ENCODE data around the gene SUN3. TPM values are rescaled to one million over a fixed set of nuclear protein-coding genes. Genes with fewer than 3 reads are reported as not detected.

Gene SUN3, protein sequence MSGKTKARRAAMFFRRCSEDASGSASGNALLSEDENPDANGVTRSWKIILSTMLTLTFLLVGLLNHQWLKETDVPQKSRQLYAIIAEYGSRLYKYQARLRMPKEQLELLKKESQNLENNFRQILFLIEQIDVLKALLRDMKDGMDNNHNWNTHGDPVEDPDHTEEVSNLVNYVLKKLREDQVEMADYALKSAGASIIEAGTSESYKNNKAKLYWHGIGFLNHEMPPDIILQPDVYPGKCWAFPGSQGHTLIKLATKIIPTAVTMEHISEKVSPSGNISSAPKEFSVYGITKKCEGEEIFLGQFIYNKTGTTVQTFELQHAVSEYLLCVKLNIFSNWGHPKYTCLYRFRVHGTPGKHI
- total RNA-seq: not detected
- long read RNA-seq: 0 reads

DNA sequence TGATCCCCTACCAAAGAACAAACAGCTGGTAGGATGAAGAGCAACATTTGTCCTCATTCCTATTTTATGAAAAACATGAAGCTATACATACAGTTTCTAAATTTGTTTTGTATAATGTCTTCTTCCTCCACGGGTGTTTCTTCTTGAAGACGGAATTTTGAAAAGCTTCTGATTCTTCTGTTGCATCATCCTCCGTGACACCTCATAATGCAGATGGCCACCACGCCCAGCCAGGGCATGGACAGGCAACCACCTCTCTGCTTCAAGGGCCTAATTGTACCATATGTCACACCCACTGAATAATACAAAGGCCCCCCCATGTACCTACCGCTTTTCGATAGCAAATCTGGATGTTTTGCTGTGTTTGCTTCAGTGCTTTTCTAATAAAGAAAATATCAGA is at the start of gene SUN3:
Gene SUN3 (minus strand): TSS at position 170 of the 400 bp plus-strand sequence. CDS start 169 bp downstream, at position 1.
- intact Hi-C loops (cut with DNase I): no loop called here
- DNase-seq (no peak), ATAC-seq (ENCODE audit: poor library complexity) (no peak)

- ATAC-seq (ENCODE audit: poor library complexity) (no peak), DNase-seq (no peak)
- intact Hi-C loops (cut with DNase I): no loop called here
These were observed 49.6 kb upstream of the SUN3 start for GRCh38 chr7:48078470-48078869.

GRCh38 chr7:48077423-48077822 is 48.5 kb upstream of the SUN3 start:
- ATAC-seq (ENCODE audit: poor library complexity) (no peak), DNase-seq (no peak)
- intact Hi-C loops (cut with DNase I): no loop called here

GRCh38 chr7:48074204-48074654 is 45.3 kb upstream of the SUN3 start:
- intact Hi-C loops (cut with DNase I): no loop called here
- no peak for DNase-seq
- no peak for ATAC-seq (ENCODE audit: poor library complexity)

DNA sequence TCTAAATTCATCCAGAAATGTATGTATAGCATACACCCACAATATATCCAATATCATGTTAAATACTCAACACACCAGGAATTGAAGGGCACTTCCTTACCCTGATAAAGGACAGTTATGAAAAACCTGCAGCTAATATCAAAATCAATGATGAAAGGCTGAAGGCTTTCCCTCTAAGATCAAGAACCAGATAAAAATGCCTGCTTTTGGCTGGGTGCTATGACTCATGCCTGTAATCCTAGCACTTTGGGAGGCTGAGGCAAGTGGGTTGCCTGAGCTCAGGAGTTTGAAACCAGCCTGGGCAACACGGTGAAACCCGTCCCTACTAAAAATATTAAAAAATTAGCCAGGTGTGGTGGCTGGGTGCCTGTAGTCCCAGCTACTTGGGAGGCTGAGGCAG is 38.6 kb upstream of the SUN3 start:
- DNase-seq (no peak), ATAC-seq (ENCODE audit: poor library complexity) (no peak)
- intact Hi-C loops (cut with DNase I): no loop called here

GRCh38 chr7:48063985-48064384 is 35.1 kb upstream of the SUN3 start:
- ATAC-seq (ENCODE audit: poor library complexity) (no peak), DNase-seq (no peak)
- intact Hi-C loops (cut with DNase I): no loop called here

- intact Hi-C loops (cut with DNase I): no loop called here
- no peak for ATAC-seq (ENCODE audit: poor library complexity)
These were observed 30.8 kb upstream of the SUN3 start for GRCh38 chr7:48059706-48060105.

GRCh38 chr7:48058990-48059389 is 30.1 kb upstream of the SUN3 start:
- DNase-seq (no peak), ATAC-seq (ENCODE audit: poor library complexity) (no peak)
- intact Hi-C loops (cut with DNase I): no loop called here

More at GRCh38 chr7:48059706-48060105, 30.8 kb upstream of the SUN3 start:
- no peak for DNase-seq

DNA sequence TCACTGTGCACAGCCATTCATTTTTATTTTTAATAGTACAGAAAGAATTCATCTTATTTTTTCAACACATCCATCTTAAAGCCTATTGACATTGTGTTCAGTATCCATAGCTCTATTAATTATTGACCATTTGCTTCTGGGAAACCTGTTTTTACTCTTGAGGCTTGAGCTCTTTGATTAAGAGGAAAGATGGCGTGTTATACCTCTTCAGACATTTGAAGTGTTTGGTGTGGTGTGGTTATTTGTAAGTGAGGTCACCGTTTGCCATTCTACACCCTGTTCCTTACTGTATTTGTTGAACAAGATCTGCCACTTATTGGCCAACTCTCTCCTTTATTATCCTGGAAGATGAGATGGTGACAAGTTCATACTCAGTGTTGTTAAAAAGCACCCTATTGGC is 24.8 kb upstream of the SUN3 start:
- DNase-seq: no peak
- ATAC-seq (ENCODE audit: poor library complexity): no peak
- intact Hi-C loops (cut with DNase I): no loop called here

GRCh38 chr7:48052748-48053147 is 23.8 kb upstream of the SUN3 start:
- ATAC-seq (ENCODE audit: poor library complexity) (no peak), DNase-seq (no peak)
- intact Hi-C loops (cut with DNase I): no loop called here

DNA sequence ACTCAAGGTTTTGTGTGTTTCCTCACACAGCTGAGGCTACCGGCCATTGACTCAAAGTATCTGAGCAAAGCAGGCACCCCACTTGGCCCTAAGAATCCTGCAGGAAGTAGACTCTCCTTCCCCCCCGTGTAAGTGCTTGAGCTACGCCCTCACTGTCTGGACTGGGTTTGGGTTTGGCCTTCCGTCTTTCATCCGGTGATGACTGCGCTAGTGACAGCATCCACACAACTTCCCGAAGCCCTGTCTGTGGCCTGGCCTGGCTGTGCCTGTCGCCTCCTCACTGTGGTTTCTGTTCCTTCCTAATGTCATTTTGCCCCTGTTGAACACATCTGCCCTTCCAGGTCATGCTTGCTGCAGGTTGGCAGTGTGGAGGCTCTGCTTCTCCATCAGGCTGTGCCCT is 20.9 kb upstream of the SUN3 start:
- peak; percentile 20 for ATAC-seq (ENCODE audit: poor library complexity)
- intact Hi-C loops (cut with DNase I): no loop called here
- no peak for DNase-seq

- DNase-seq (no peak), ATAC-seq (ENCODE audit: poor library complexity) (no peak)
- intact Hi-C loops (cut with DNase I): no loop called here
These were observed 19.2 kb upstream of the SUN3 start for GRCh38 chr7:48048113-48048512.

- no peak for DNase-seq
These were observed 17.6 kb upstream of the SUN3 start for GRCh38 chr7:48046458-48046857.

GRCh38 chr7:48045195-48045765 is 16.4 kb upstream of the SUN3 start:
- ATAC-seq (ENCODE audit: poor library complexity) (no peak), DNase-seq (no peak)
- intact Hi-C loops (cut with DNase I): no loop called here

More at GRCh38 chr7:48046458-48046857, 17.6 kb upstream of the SUN3 start:
- intact Hi-C loops (cut with DNase I): no loop called here
- ATAC-seq (ENCODE audit: poor library complexity): no peak

- intact Hi-C loops (cut with DNase I): no loop called here
- no peak for ATAC-seq (ENCODE audit: poor library complexity)
- no peak for DNase-seq
These were observed 13.7 kb upstream of the SUN3 start for GRCh38 chr7:48042636-48043035.

DNA sequence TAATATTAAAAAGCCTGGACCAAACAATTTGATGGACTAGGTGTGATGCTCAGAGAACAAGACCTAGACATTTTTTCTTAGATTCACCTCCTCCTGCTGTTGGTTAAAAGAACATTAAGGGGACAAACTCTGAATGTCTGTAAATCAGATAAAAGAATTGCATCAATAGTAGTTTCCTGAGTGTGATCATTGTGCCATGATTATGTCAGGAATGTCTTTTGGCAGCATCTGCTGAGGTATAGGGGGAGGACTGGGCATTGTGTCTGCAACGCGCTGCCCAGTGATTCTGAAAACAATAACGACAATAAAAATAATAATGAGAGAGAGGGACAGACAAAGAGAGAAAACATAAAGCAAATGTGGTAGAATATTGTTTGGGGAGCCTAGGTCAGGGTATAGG is 13.3 kb upstream of the SUN3 start:
- no peak for DNase-seq
- no peak for ATAC-seq (ENCODE audit: poor library complexity)
- intact Hi-C loops (cut with DNase I): no loop called here

GRCh38 chr7:48041653-48041970 is 12.7 kb upstream of the SUN3 start:
- ATAC-seq (ENCODE audit: poor library complexity) (no peak), DNase-seq (no peak)
- intact Hi-C loops (cut with DNase I): no loop called here

DNA sequence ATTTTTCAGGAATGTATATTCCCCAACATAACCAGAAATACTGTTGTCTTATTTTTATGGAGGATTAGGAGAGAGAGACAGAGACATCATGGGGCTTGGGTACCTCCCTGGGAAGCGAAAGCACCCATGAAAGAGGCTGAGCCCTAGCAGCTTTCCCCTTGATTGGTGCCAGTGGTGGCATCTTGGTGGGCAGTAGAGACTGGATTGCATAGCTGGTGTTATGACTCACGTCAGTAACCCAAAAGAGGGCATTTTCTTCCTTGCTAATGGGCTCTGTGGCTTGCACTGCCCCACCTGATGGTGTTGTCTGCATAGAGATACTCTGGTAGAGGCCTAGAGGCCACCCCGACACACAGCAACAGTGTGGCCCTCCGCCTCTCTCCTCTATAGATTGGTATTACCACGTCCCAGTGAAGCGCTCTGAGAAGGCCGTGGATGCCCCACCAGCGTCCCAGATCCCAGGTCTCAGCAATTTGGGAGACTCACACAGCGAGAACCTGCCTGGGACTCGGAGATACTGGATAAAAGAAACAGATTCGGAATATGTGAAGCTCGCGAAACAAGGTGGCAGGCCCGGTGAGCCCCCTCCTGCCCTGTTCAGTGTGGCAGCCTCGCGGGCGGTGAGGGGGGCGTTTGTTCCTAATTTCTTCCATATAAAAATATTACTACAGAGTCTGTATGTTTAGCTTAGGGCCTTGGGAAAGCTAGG is 12.2 kb upstream of the SUN3 start:
- intact Hi-C loops (cut with DNase I): no loop called here
- ATAC-seq (ENCODE audit: poor library complexity) (no peak), DNase-seq (no peak)

GRCh38 chr7:48038815-48039506 is 10.1 kb upstream of the SUN3 start:
- intact Hi-C loops (cut with DNase I): no loop called here
- no peak for DNase-seq
- ATAC-seq (ENCODE audit: poor library complexity): no peak
